H1 (cell line): ENCODE data around the gene ADO. TPM values are rescaled to one million over a fixed set of nuclear protein-coding genes. Genes with fewer than 3 reads are reported as not detected.

Source experiments
- CTCF ChIP-seq, 3 experiments: IDR thresholded peaks; 1 replicate in 2 of 3; 2 replicates in 1 of 3; pipeline versions ENCODE4 v1.5.1 to v1.6.1; 2011; ENCODE audit warnings: low read length in 3 of 3, mild to moderate bottlenecking in 3 of 3, inconsistent platforms in 2 of 3, low read depth in 1 of 3, moderate library complexity in 1 of 3; ENCODE audit not compliant: insufficient read depth in 1 of 3; ENCODE audit errors: control extremely low read depth in 1 of 3
- polyA plus RNA-seq, 7 experiments: library from polyadenylated mRNA; depleted of rRNA in 3 of 7; stranded (reverse) in 5 of 7; unstranded in 2 of 7; fragments of >200 nt in 5 of 7; fragments of 200-250 nt in 2 of 7; gene quantifications; 1 replicate in 5 of 7; 2 replicates in 1 of 7; 4 replicates in 1 of 7; pipeline versions ENCODE4 v1.2.1 to v1.2.3, GENCODE V29; 2011 to 2013; ENCODE audit warnings: missing spikeins in 2 of 7, mixed read lengths in 2 of 7
- total RNA-seq: library from RNA; stranded (reverse); fragmentation: NEBNext Ultra II Directional; extraction: Animal tissue kit (Norgen Biotek cat#: 25700); gene quantifications from 2 replicates; pipeline ENCODE4 v1.2.1, GENCODE V29; 2021

Gene ADO
- total and polyA plus RNA-seq, 2 of the 8 experiments (the other 6 are each of a cell fraction or from before 2014, with no cell fraction given), result 18.7 to 27.9 TPM

GRCh38 chr10:62818426-62819011, 14.0 kb downstream of the ADO start (continued):
- TF ChIP-seq CTCF (IDR thresholded peaks at IDR 0.05; ENCODE audit: control extremely low read depth in 1 of 3, insufficient read depth in 1 of 3, low read depth in 1 of 3, low read length in 3 of 3), result peak; percentile 21 to 59 (median 27)
